Neural progenitor cell (in vitro differentiated cells): ENCODE data around the gene HUNK. TPM values are rescaled to one million over a fixed set of nuclear protein-coding genes. Genes with fewer than 3 reads are reported as not detected.

Experiments used
- DNase-seq: peaks from one replicate; pipeline ENCODE4 v3.0.0-alpha.2; 2016; ENCODE audit warnings: low spot score
- H2AFZ ChIP-seq: fragments of 200-600 bp; sonication (generic); replicated peaks from 2 replicates; pipeline ENCODE4 v1.6.1; 2016; ENCODE audit warnings: antibody characterized with exemption
- H3F3A ChIP-seq: fragments of 200-600 bp; sonication (generic); 2 replicates; pipeline ENCODE4 v1.6.1; 2016; ENCODE audit warnings: antibody characterized with exemption, low read depth
- H3K27ac ChIP-seq: fragments of 200-600 bp; sonication (generic); 2 replicates; pipeline ENCODE4 v1.5.1; 2016; ENCODE audit warnings: mild to moderate bottlenecking
- H3K27me3 ChIP-seq: fragments of 200-600 bp; sonication (generic); 2 replicates; pipeline ENCODE4 v1.6.1; 2016; ENCODE audit warnings: mild to moderate bottlenecking, moderate library complexity
- H3K36me3 ChIP-seq: fragments of 200-600 bp; sonication (generic); 2 replicates; pipeline ENCODE4 v1.5.1; 2016
- H3K4me1 ChIP-seq: fragments of 200-600 bp; sonication (generic); 2 replicates; pipeline ENCODE4 v1.6.1; 2016; ENCODE audit warnings: mixed run types
- H3K4me2 ChIP-seq: fragments of 200-600 bp; sonication (generic); 2 replicates; pipeline ENCODE4 v1.6.1; 2016
- H3K4me3 ChIP-seq: fragments of 200-600 bp; sonication (generic); 2 replicates; pipeline ENCODE4 v1.5.1; 2016
- H3K79me2 ChIP-seq: fragments of 200-600 bp; sonication (generic); 2 replicates; pipeline ENCODE4 v1.6.1; 2016; ENCODE audit warnings: low read depth
- H3K9ac ChIP-seq: fragments of 200-600 bp; sonication (generic); 2 replicates; pipeline ENCODE4 v1.6.1; 2016
- H3K9me3 ChIP-seq: fragments of 200-600 bp; sonication (generic); 2 replicates; pipeline ENCODE4 v1.5.1; 2016; ENCODE audit warnings: low read depth
- H4K20me1 ChIP-seq: fragments of 200-600 bp; sonication (generic); 2 replicates; pipeline ENCODE4 v1.6.1; 2016; ENCODE audit warnings: low read depth
- H3K27ac Mint-ChIP-seq: 3 replicates; pipeline ENCODE4 v1.8.0; 2021; ENCODE audit warnings: mixed read lengths
- H3K27me3 Mint-ChIP-seq: 2 replicates; pipeline ENCODE4 v1.8.0; 2022; ENCODE audit warnings: low read depth, mild to moderate bottlenecking, inconsistent platforms, moderate library complexity, mixed read lengths; ENCODE audit not compliant: insufficient read depth
- H3K36me3 Mint-ChIP-seq: 3 replicates; pipeline ENCODE4 v1.8.0; 2021; ENCODE audit warnings: mixed read lengths
- H3K4me1 Mint-ChIP-seq: 3 replicates; pipeline ENCODE4 v1.8.0; 2021; ENCODE audit warnings: mixed read lengths
- H3K4me3 Mint-ChIP-seq: 3 replicates; pipeline ENCODE4 v1.8.0; 2021; ENCODE audit warnings: mild to moderate bottlenecking, moderate library complexity, mixed read lengths
- H3K9me3 Mint-ChIP-seq: 3 replicates; pipeline ENCODE4 v1.8.0; 2020; ENCODE audit warnings: mixed read lengths
- CTCF ChIP-seq: fragments of 200-600 bp; sonication (generic); IDR thresholded peaks from 2 replicates; pipeline ENCODE4 v1.5.1; 2017; ENCODE audit warnings: antibody characterized with exemption, mild to moderate bottlenecking
- EZH2 ChIP-seq: fragments of 200-600 bp; sonication (generic); IDR thresholded peaks from 2 replicates; pipeline ENCODE4 v1.6.1; 2017; ENCODE audit warnings: antibody characterized with exemption, mild to moderate bottlenecking, moderate library complexity
- EZH2phosphoT487 ChIP-seq: fragments of 200-600 bp; sonication (generic); IDR thresholded peaks from 2 replicates; pipeline ENCODE4 v1.6.1; 2017; ENCODE audit warnings: antibody characterized with exemption
- total RNA-seq: library from RNA; depleted of rRNA; stranded (reverse); fragments of >200 nt; gene quantifications from 2 replicates; pipeline ENCODE4 v1.2.3, GENCODE V29; 2015; ENCODE audit warnings: low replicate concordance

HUNK gene
- total RNA-seq, 1 donor from 2014 or later = 4.7 TPM

DNA sequence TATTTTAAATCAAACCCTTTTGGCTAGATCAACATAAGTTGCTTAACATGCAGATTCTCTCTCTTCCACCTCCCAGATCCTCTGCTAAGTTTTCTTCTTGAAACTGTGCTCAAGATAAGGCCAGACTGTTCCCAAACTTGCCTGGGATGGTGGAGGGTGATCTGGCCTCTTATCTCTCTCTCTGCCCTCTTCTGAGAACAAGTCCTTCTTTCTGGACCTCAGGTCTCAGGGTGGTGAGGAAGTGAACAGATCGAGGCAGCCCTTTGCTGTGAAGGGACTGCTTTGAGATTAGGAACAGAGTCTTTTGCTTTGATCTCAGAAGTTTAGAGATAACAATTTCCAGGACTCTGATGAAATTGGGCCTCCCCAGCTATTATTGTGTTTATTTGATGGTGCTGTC lies 70.7 kb downstream of the HUNK start:
- Mint-ChIP-seq H3K4me1 (peaks cover 21% of the 10 kb centered on the region), H3K27me3 (no peaks in the 10 kb centered on the region), H3K9me3 (no peaks in the 10 kb centered on the region), H3K27ac (no peak overlapping the region), H3K4me3 (no peak overlapping the region), H3K36me3 (peaks cover 52% of the 10 kb centered on the region)
- Histone ChIP-seq H2AFZ (no peak overlapping the region), H3K4me1 (peaks cover 6% of the 10 kb centered on the region), H3F3A (no peaks in the 10 kb centered on the region), H3K9me3 (no peaks in the 10 kb centered on the region), H3K4me3 (no peak overlapping the region), H3K9ac (no peak overlapping the region), H3K4me2 (no peak overlapping the region), H3K79me2 (no peaks in the 10 kb centered on the region), H4K20me1 (no peaks in the 10 kb centered on the region), H3K27ac (no peak overlapping the region), H3K36me3 (no peaks in the 10 kb centered on the region), H3K27me3 (no peaks in the 10 kb centered on the region)
- DNase-seq = no peak
- no peak for TF ChIP-seq CTCF
- no peak for TF ChIP-seq EZH2
- no peak for TF ChIP-seq EZH2phosphoT487

DNA sequence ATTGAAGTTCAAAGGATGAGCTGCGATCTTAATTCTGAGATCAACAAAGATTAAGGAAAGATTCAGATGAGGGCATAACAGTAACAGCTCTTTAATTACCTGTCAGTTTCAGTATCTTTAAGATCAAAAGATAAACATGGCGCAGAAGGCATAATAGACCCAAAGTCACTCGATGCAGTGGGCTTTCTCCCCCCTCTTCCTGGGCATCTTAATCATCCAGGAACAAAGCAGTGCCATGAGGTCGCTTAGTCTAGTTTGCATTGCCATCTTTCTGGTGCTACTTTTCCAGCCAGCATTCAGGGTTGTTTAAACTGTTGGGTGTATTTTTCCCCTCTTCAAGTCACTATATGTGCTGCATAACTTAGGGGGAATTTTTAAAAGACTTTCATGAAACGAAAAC lies 72.3 kb downstream of the HUNK start:
- H3K4me3 Mint-ChIP-seq = no peak overlapping the region
- TF ChIP-seq EZH2phosphoT487 (no peak), EZH2 (no peak), CTCF (no peak)
- Histone ChIP-seq H3K27me3 (no peaks in the 10 kb centered on the region), H3K4me1 (peaks cover 6% of the 10 kb centered on the region), H4K20me1 (no peaks in the 10 kb centered on the region), H3K27ac (no peak overlapping the region), H2AFZ (no peak overlapping the region), H3K4me3 (no peak overlapping the region), H3K9ac (no peak overlapping the region), H3K4me2 (no peak overlapping the region), H3K9me3 (no peaks in the 10 kb centered on the region), H3F3A (no peaks in the 10 kb centered on the region), H3K79me2 (no peaks in the 10 kb centered on the region), H3K36me3 (no peaks in the 10 kb centered on the region)
- H3K36me3 Mint-ChIP-seq = peaks cover 63% of the 10 kb centered on the region
- no peak for DNase-seq
- peaks cover 21% of the 10 kb centered on the region for H3K4me1 Mint-ChIP-seq
- no peaks in the 10 kb centered on the region for H3K9me3 Mint-ChIP-seq
- H3K27me3 Mint-ChIP-seq = no peaks in the 10 kb centered on the region
- peak overlapping the region; percentile 10 for H3K27ac Mint-ChIP-seq

DNA sequence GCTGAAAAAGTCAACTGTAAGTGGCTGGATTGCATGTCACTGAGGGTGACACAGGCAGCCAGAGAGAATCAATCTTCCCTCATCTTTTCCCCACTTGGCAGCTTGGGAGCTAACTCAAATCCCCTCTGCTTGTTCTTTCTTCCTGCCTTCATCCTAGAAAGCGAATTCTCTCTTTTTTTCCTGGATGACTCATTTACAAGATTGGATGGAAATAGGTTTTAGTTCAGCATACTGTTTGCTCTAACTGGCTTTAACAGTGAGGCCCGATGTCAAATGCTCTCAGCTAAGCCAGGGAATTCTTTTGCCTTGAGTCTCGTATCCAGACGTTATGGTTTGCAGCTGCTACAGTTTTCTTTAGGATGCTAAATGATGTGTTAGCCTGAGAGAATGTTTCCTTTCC lies 72.7 kb downstream of the HUNK start:
- Histone ChIP-seq H3K27me3 (no peaks in the 10 kb centered on the region), H3K36me3 (no peaks in the 10 kb centered on the region), H3K4me2 (no peak overlapping the region), H3K9me3 (no peaks in the 10 kb centered on the region), H3K27ac (no peak overlapping the region), H4K20me1 (no peaks in the 10 kb centered on the region), H3K79me2 (no peaks in the 10 kb centered on the region), H3K4me1 (peaks cover 6% of the 10 kb centered on the region), H2AFZ (no peak overlapping the region), H3F3A (no peaks in the 10 kb centered on the region), H3K4me3 (no peak overlapping the region), H3K9ac (no peak overlapping the region)
- Mint-ChIP-seq H3K27me3 (no peaks in the 10 kb centered on the region), H3K27ac (peak overlapping the region; percentile 34), H3K36me3 (peaks cover 64% of the 10 kb centered on the region), H3K4me1 (peaks cover 21% of the 10 kb centered on the region), H3K9me3 (no peaks in the 10 kb centered on the region), H3K4me3 (no peak overlapping the region)
- no peak for DNase-seq
- TF ChIP-seq CTCF (no peak), EZH2phosphoT487 (no peak), EZH2 (no peak)

- H3K27ac Mint-ChIP-seq = peak overlapping the region; percentile 34
Measured at GRCh38 chr21:31946231-31946630, 73.4 kb downstream of the HUNK start.

More at GRCh38 chr21:31946231-31946630, 73.4 kb downstream of the HUNK start:
- Histone ChIP-seq H3K27ac (no peak overlapping the region), H3K4me1 (peaks cover 6% of the 10 kb centered on the region), H3K27me3 (no peaks in the 10 kb centered on the region), H2AFZ (no peak overlapping the region), H4K20me1 (no peaks in the 10 kb centered on the region), H3K9ac (no peak overlapping the region), H3K4me2 (no peak overlapping the region), H3K4me3 (no peak overlapping the region), H3K9me3 (no peaks in the 10 kb centered on the region), H3K36me3 (no peaks in the 10 kb centered on the region), H3K79me2 (no peaks in the 10 kb centered on the region), H3F3A (no peaks in the 10 kb centered on the region)
- no peaks in the 10 kb centered on the region for H3K27me3 Mint-ChIP-seq
- TF ChIP-seq EZH2phosphoT487 (no peak), CTCF (no peak), EZH2 (no peak)
- DNase-seq = no peak
- H3K4me3 Mint-ChIP-seq = no peak overlapping the region
- no peaks in the 10 kb centered on the region for H3K9me3 Mint-ChIP-seq
- H3K4me1 Mint-ChIP-seq = peaks cover 21% of the 10 kb centered on the region
- H3K36me3 Mint-ChIP-seq = peaks cover 64% of the 10 kb centered on the region
